GM12878 (cell line): Measurements from ENCODE around the gene ARIH2. TPM values are rescaled to one million over a fixed set of nuclear protein-coding genes. Genes with fewer than 3 reads are reported as not detected.

Source experiments
- DPF2 ChIP-seq: fragments of 450-650 bp; IDR thresholded peaks from 2 replicates; pipeline ENCODE4 v1.6.1; 2017; ENCODE audit warnings: mild to moderate bottlenecking
- EGR1 ChIP-seq, 2 experiments: IDR thresholded peaks; 1 replicate in 1 of 2; 2 replicates in 1 of 2; pipeline ENCODE4 v1.6.1; 2011 to 2012; ENCODE audit warnings: low read depth in 2 of 2, low read length in 2 of 2, borderline replicate concordance in 1 of 2, mild to moderate bottlenecking in 1 of 2, moderate library complexity in 1 of 2
- HDGF ChIP-seq: fragments of 450-650 bp; IDR thresholded peaks from 2 replicates; pipeline ENCODE4 v1.6.1; 2016; ENCODE audit warnings: antibody characterized with exemption
- IRF4 ChIP-seq: IDR thresholded peaks from 2 replicates; pipeline ENCODE4 v1.6.1; 2011; ENCODE audit warnings: low read depth, low read length
- LARP7 ChIP-seq: fragments of 450-650 bp; IDR thresholded peaks from 2 replicates; pipeline ENCODE4 v1.6.1; 2017; ENCODE audit warnings: mild to moderate bottlenecking
- NR2C2 ChIP-seq: IDR thresholded peaks from 2 replicates; pipeline ENCODE4 v1.6.1; 2011; ENCODE audit warnings: borderline replicate concordance, low read depth; ENCODE audit not compliant: control insufficient read depth, insufficient read length
- PAX8 ChIP-seq: fragments of 450-650 bp; IDR thresholded peaks from 2 replicates; pipeline ENCODE4 v1.6.1; 2017; ENCODE audit warnings: mild to moderate bottlenecking, moderate library complexity
- PRDM15 ChIP-seq: fragments of 450-650 bp; formaldehyde crosslinking; IDR thresholded peaks from 2 replicates; pipeline ENCODE4 v1.4.0; 2020; ENCODE audit warnings: mild to moderate bottlenecking, moderate library complexity
- RCOR1 ChIP-seq: conservative IDR thresholded peaks from 2 replicates; pipeline ENCODE4 v1.6.1; 2012; ENCODE audit warnings: low read depth, low read length, improper control_type of control experiment
- TCF12 ChIP-seq: IDR thresholded peaks from 2 replicates; pipeline ENCODE4 v1.6.1; 2011; ENCODE audit warnings: low read depth, mild to moderate bottlenecking, low read length
- TCF3 ChIP-seq: IDR thresholded peaks from 2 replicates; pipeline ENCODE4 v1.6.1; 2012; ENCODE audit warnings: low read depth, mild to moderate bottlenecking, low read length, borderline replicate concordance; ENCODE audit not compliant: insufficient read depth
- ZNF687 ChIP-seq: fragments of 450-650 bp; IDR thresholded peaks from 2 replicates; pipeline ENCODE4 v1.6.1; 2017; ENCODE audit warnings: mild to moderate bottlenecking, moderate library complexity
- polyA plus RNA-seq, 11 experiments: library from polyadenylated mRNA; depleted of rRNA in 4 of 11; unstranded in 6 of 11; stranded (reverse) in 5 of 11; fragments of >200 nt; fragmentation: Nextera tagmentation in 4 of 11; fragmentation: Illumina TruSeq in 1 of 11; extraction: Ambion mirVana in 4 of 11; extraction: Trizol in 1 of 11; gene quantifications; 1 replicate in 1 of 11; 2 replicates in 10 of 11; pipeline versions ENCODE4 v1.2.1 to v1.2.3, GENCODE V29; 2011 to 2016; ENCODE audit warnings: inconsistent platforms in 2 of 11, missing spikeins in 2 of 11, low read depth in 1 of 11
- total RNA-seq, 4 experiments: library from RNA; depleted of rRNA in 3 of 4; stranded (reverse); fragments of >200 nt in 3 of 4; fragmentation: Illumina TruSeq in 1 of 4; extraction: Trizol in 1 of 4; gene quantifications; 2 replicates each; pipeline versions ENCODE4 v1.2.1 to v1.2.3, GENCODE V29; 2013 to 2021
- TF ChIP-seq, protein P1 (sequence below): IDR thresholded peaks from 2 replicates; pipeline ENCODE4 v1.6.1; 2012; ENCODE audit warnings: low read depth, low read length, improper control_type of control experiment
- TF ChIP-seq, protein P2 (sequence below): fragments of 450-650 bp; conservative IDR thresholded peaks from 2 replicates; pipeline ENCODE4 v1.6.1; 2017; ENCODE audit warnings: mild to moderate bottlenecking, moderate library complexity
- TF ChIP-seq, protein P3 (sequence below): fragments of 450-650 bp; IDR thresholded peaks from 2 replicates; pipeline ENCODE4 v1.6.1; 2017; ENCODE audit warnings: low read depth, mild to moderate bottlenecking, moderate library complexity

Gene ARIH2
- total and polyA plus RNA-seq, 10 of the 15 experiments (the other 5 are each of a cell fraction or from before 2014, with no cell fraction given): 18.7 to 74.7 (median 63.7) TPM

DNA sequence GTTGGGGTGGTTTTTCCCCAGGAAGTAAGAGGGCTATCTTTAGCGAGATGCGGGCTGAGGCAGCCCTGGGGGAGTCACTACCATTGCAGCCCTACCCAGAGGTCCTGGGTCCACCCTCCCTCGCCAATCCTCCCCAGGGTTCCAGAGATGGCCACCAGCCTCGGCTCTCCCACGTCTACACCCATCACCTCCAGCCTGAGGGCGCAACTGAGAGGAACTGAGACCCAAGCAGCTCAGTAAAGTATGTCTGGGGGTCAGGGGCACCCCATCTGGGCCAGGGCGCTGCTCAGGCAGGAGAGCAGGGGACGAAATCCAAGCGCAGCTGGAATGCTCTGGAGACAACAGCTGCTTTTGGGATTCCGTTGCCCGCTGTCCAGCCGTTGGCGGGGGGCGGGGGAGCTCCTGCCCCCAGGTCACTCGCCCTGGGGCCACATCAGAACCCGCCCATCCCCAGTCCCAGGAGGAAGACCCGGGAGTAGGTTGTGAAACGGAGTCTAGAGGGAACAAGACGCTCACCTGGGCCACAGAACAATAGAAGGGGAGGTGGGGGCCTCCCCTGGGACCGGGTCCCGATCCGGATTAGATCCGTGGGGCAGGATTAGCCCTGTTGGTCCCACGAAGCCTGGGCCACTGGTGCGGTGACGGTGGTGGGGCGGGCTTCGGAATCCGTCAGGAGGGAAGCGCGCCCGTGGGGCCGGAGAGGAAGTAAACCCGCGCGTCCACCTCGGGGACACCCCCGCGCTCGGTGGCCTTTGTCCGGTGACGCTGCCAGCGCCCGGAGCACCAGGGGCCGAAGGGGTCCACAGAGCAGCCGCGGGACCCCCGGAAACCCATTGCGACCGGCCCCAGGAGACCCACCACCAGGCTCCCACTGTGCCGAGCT lies 101.9 kb downstream of the ARIH2 start (continued):
- TF ChIP-seq HDGF (no peak), EGR1 (IDR thresholded peaks at IDR 0.05; ENCODE audit: borderline replicate concordance in 1 of 2, low read depth in 2 of 2, low read length in 2 of 2) (peak in 1 of 2 experiments; percentile 30; a peak in 1 of 3 replicates), RCOR1 (no peak), LARP7 (0 out of 2 replicates have a peak, but pooled peaks have one; percentile 6), TCF3 (0 out of 2 replicates have a peak, but pooled peaks have one; percentile 8), PRDM15 (CRISPR knock-in tag) (no peak), PAX8 (no peak), TCF12 (0 out of 2 replicates have a peak, but pooled peaks have one; percentile 7), ZNF687 (0 out of 2 replicates have a peak, but pooled peaks have one; percentile 9), IRF4 (no peak), NR2C2 (no peak), DPF2 (0 out of 2 replicates have a peak, but pooled peaks have one; percentile 38)
- TF ChIP-seq, protein P1, sequence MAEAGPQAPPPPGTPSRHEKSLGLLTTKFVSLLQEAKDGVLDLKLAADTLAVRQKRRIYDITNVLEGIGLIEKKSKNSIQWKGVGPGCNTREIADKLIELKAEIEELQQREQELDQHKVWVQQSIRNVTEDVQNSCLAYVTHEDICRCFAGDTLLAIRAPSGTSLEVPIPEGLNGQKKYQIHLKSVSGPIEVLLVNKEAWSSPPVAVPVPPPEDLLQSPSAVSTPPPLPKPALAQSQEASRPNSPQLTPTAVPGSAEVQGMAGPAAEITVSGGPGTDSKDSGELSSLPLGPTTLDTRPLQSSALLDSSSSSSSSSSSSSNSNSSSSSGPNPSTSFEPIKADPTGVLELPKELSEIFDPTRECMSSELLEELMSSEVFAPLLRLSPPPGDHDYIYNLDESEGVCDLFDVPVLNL: no peak
- TF ChIP-seq, protein P2, sequence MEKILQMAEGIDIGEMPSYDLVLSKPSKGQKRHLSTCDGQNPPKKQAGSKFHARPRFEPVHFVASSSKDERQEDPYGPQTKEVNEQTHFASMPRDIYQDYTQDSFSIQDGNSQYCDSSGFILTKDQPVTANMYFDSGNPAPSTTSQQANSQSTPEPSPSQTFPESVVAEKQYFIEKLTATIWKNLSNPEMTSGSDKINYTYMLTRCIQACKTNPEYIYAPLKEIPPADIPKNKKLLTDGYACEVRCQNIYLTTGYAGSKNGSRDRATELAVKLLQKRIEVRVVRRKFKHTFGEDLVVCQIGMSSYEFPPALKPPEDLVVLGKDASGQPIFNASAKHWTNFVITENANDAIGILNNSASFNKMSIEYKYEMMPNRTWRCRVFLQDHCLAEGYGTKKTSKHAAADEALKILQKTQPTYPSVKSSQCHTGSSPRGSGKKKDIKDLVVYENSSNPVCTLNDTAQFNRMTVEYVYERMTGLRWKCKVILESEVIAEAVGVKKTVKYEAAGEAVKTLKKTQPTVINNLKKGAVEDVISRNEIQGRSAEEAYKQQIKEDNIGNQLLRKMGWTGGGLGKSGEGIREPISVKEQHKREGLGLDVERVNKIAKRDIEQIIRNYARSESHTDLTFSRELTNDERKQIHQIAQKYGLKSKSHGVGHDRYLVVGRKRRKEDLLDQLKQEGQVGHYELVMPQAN: 0 out of 2 replicates have a peak, but pooled peaks have one; percentile 14
- TF ChIP-seq, protein P3, sequence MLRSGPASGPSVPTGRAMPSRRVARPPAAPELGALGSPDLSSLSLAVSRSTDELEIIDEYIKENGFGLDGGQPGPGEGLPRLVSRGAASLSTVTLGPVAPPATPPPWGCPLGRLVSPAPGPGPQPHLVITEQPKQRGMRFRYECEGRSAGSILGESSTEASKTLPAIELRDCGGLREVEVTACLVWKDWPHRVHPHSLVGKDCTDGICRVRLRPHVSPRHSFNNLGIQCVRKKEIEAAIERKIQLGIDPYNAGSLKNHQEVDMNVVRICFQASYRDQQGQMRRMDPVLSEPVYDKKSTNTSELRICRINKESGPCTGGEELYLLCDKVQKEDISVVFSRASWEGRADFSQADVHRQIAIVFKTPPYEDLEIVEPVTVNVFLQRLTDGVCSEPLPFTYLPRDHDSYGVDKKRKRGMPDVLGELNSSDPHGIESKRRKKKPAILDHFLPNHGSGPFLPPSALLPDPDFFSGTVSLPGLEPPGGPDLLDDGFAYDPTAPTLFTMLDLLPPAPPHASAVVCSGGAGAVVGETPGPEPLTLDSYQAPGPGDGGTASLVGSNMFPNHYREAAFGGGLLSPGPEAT: 0 out of 2 replicates have a peak, but pooled peaks have one; percentile 17
